MCF 10A (cell line): Measurements from ENCODE around the gene ZNF319. TPM values are rescaled to one million over a fixed set of nuclear protein-coding genes. Genes with fewer than 3 reads are reported as not detected.

Source experiments
- BruUV-seq: library from RNA; stranded (reverse); fragments of 400-500 nt; replicated peaks from 2 replicates; lab custom pipeline; 2021; lab: Mats Ljungman, UMichigan
- CTCF ChIA-PET: fragments of 300-600 bp; sonication (Branson Sonifier 250); formaldehyde crosslinking; extraction: SDS; loops from one replicate; lab custom pipeline; 2021; ENCODE audit warnings: antibody characterized with exemption, inconsistent platforms; lab: Yijun Ruan, JAX
- POLR2A ChIA-PET: fragments of 300-600, 350-650 bp; sonication (Branson Sonifier 250); formaldehyde crosslinking; extraction: SDS; loops from one replicate; lab custom pipeline; 2020; ENCODE audit warnings: antibody characterized with exemption, inconsistent platforms; lab: Yijun Ruan, JAX
- DNase-seq: peaks from one replicate; pipeline ENCODE4 v3.0.0-alpha.2; 2018; ENCODE audit not compliant: unreplicated experiment
- H3K27ac Mint-ChIP-seq: one replicate; pipeline ENCODE4 v1.8.0; 2022; ENCODE audit warnings: mild to moderate bottlenecking, low read depth, mixed read lengths; ENCODE audit not compliant: unreplicated experiment
- H3K27me3 Mint-ChIP-seq: one replicate; pipeline ENCODE4 v1.8.0; 2022; ENCODE audit warnings: mixed read lengths; ENCODE audit not compliant: insufficient read depth, unreplicated experiment
- H3K36me3 Mint-ChIP-seq: one replicate; pipeline ENCODE4 v1.8.0; 2022; ENCODE audit warnings: mild to moderate bottlenecking, moderate library complexity, mixed read lengths; ENCODE audit not compliant: insufficient read depth, unreplicated experiment
- H3K4me1 Mint-ChIP-seq: one replicate; pipeline ENCODE4 v1.8.0; 2022; ENCODE audit warnings: mixed read lengths; ENCODE audit not compliant: insufficient read depth, unreplicated experiment
- H3K4me3 Mint-ChIP-seq: one replicate; pipeline ENCODE4 v1.8.0; 2022; ENCODE audit warnings: mild to moderate bottlenecking, moderate library complexity, mixed read lengths; ENCODE audit not compliant: unreplicated experiment
- H3K9me3 Mint-ChIP-seq: one replicate; pipeline ENCODE4 v1.8.0; 2022; ENCODE audit warnings: mixed read lengths; ENCODE audit not compliant: unreplicated experiment
- CTCF ChIP-seq: fragments of 200-600 bp; IDR thresholded peaks from one replicate; pipeline ENCODE4 v1.8.0; 2022; ENCODE audit warnings: antibody characterized with exemption, mild to moderate bottlenecking; ENCODE audit not compliant: unreplicated experiment
- intact Hi-C: fragments of 100-400 bp; cut with micrococcal nuclease; formaldehyde crosslinking; loops from 2 replicates; pipeline ENCODE4 v1.14.1; 2022
- total RNA-seq: library from RNA; stranded (reverse); gene quantifications from 2 replicates; pipeline ENCODE4 v1.2.3, GENCODE V29; 2022

The ZNF319 gene
- total RNA-seq, 1 experiment from 2014 or later, result 12.6 TPM

GRCh38 chr16:58039829-58040495, 39.5 kb upstream of the ZNF319 start:
- intact Hi-C loops, result no loop called here
- no peak overlapping the region for H3K27ac Mint-ChIP-seq
- H3K4me3 Mint-ChIP-seq, result no peak overlapping the region
- DNase-seq, result no peak
- ChIA-PET CTCF (interaction anchor here (0.6 to 0.7 kb wide), 2 partner anchors 19 to 59 kb away, joined by 3 read pairs; no protein-coding TSS in a partner anchor), POLR2A (interaction anchor here (1.0 kb wide), 1 partner anchor 13 kb away, joined by 4 read pairs; no protein-coding TSS in a partner anchor)
- TF ChIP-seq CTCF, result no peak
- H3K9me3 Mint-ChIP-seq, result no peaks in the 10 kb centered on the region
- H3K4me1 Mint-ChIP-seq, result no peaks in the 10 kb centered on the region
- H3K36me3 Mint-ChIP-seq, result peaks cover 6% of the 10 kb centered on the region
- H3K27me3 Mint-ChIP-seq, result no peaks in the 10 kb centered on the region
- BruUV-seq, result no TSS peak

- CTCF ChIA-PET, result no interaction called here
- no TSS peak for BruUV-seq
- TF ChIP-seq CTCF, result no peak
Observed at GRCh38 chr16:58038219-58038641, 37.8 kb upstream of the ZNF319 start.

GRCh38 chr16:58037365-58038057, 37.0 kb upstream of the ZNF319 start:
- DNase-seq, result no peak
- H3K36me3 Mint-ChIP-seq, result peaks cover 6% of the 10 kb centered on the region
- H3K4me1 Mint-ChIP-seq, result no peaks in the 10 kb centered on the region
- H3K4me3 Mint-ChIP-seq, result no peak overlapping the region
- CTCF ChIA-PET, result interaction anchor here (1.0 kb wide), 1 partner anchor 84 kb away, joined by 3 read pairs; no protein-coding TSS in a partner anchor
- BruUV-seq, result no TSS peak
- POLR2A ChIA-PET, result no interaction called here
- TF ChIP-seq CTCF, result no peak
- intact Hi-C loops, result no loop called here
- no peaks in the 10 kb centered on the region for H3K27me3 Mint-ChIP-seq
- no peaks in the 10 kb centered on the region for H3K9me3 Mint-ChIP-seq
- no peak overlapping the region for H3K27ac Mint-ChIP-seq

More at GRCh38 chr16:58038219-58038641, 37.8 kb upstream of the ZNF319 start:
- Mint-ChIP-seq H3K4me3 (no peak overlapping the region), H3K4me1 (no peaks in the 10 kb centered on the region), H3K27ac (no peak overlapping the region), H3K9me3 (no peaks in the 10 kb centered on the region), H3K27me3 (no peaks in the 10 kb centered on the region), H3K36me3 (peaks cover 6% of the 10 kb centered on the region)
- DNase-seq, result no peak
- intact Hi-C loops, result no loop called here
- POLR2A ChIA-PET, result no interaction called here

- Mint-ChIP-seq H3K4me1 (no peaks in the 10 kb centered on the region), H3K36me3 (no peaks in the 10 kb centered on the region), H3K27ac (no peak overlapping the region), H3K27me3 (no peaks in the 10 kb centered on the region), H3K4me3 (no peak overlapping the region), H3K9me3 (no peaks in the 10 kb centered on the region)
- CTCF ChIA-PET, result interaction anchor here (1.0 to 1.1 kb wide), 2 partner anchors 11 to 85 kb away, joined by 3 to 4 read pairs; partner anchors contain the start of gene MMP15
- no TSS peak for BruUV-seq
- TF ChIP-seq CTCF, result no peak
- DNase-seq, result no peak
- intact Hi-C loops, result no loop called here
- POLR2A ChIA-PET, result interaction anchor here (1.0 kb wide), 1 partner anchor 92 kb away, joined by 5 read pairs; the partner anchor contains the start of gene CFAP20
Observed at GRCh38 chr16:58036943-58037342, 36.5 kb upstream of the ZNF319 start.
